OCI-LY7 (cell line): ENCODE measurements around the gene KRTAP5-10. TPM values are rescaled to one million over a fixed set of nuclear protein-coding genes. Genes with fewer than 3 reads are reported as not detected.
"Not testable (repeated sequence)": the region's sequence is repeated elsewhere in the genome, so short reads cannot be mapped to it uniquely, and the experiment has no call there.

Source experiments
- BruUV-seq: library from RNA; stranded (reverse); fragments of 400-500 nt; replicated peaks from 2 replicates; lab custom pipeline; 2021; lab: Mats Ljungman, UMichigan
- CTCF ChIA-PET: fragments of 300-600 bp; sonication (Branson Sonifier 250); formaldehyde crosslinking; loops from one replicate; lab custom pipeline; 2022; ENCODE audit warnings: antibody characterized with exemption; ENCODE audit not compliant: unreplicated experiment; lab: Charles Lee
- POLR2A ChIA-PET: fragments of 300-600 bp; sonication (Branson Sonifier 250); formaldehyde crosslinking; loops from one replicate; lab custom pipeline; 2022; ENCODE audit warnings: antibody characterized with exemption; lab: Charles Lee
- DNase-seq: peaks from one replicate; pipeline ENCODE4 v3.0.0-alpha.2; 2015; ENCODE audit warnings: low spot score
- H2AFZ ChIP-seq: fragments of 200-600 bp; sonication (generic), shearing (Covaris generic); 2 replicates; pipeline ENCODE4 v1.6.1; 2014; ENCODE audit warnings: mild to moderate bottlenecking, antibody characterized with exemption, low read length, moderate library complexity
- H3K27ac ChIP-seq: fragments of 200-600 bp; sonication (generic); 2 replicates; pipeline ENCODE4 v1.5.1; 2014; ENCODE audit warnings: mixed run types, low read depth, mild to moderate bottlenecking, moderate library complexity, low read length, inconsistent platforms; ENCODE audit not compliant: poor library complexity, severe bottlenecking
- H3K36me3 ChIP-seq: fragments of 200-600 bp; sonication (generic); 2 replicates; pipeline ENCODE4 v1.6.1; 2014; ENCODE audit warnings: mild to moderate bottlenecking, antibody characterized with exemption, low read length, moderate library complexity, mixed read lengths; ENCODE audit not compliant: insufficient read depth
- H3K4me1 ChIP-seq: fragments of 200-600 bp; sonication (generic); 2 replicates; pipeline ENCODE4 v1.5.1; 2014; ENCODE audit warnings: mild to moderate bottlenecking, low read length; ENCODE audit not compliant: insufficient read depth, poor library complexity, severe bottlenecking
- H3K4me2 ChIP-seq: fragments of 200-600 bp; sonication (generic); 2 replicates; pipeline ENCODE4 v1.6.1; 2014; ENCODE audit warnings: mild to moderate bottlenecking, low read length
- H3K4me3 ChIP-seq: fragments of 200-600 bp; sonication (generic); 2 replicates; pipeline ENCODE4 v1.5.1; 2014; ENCODE audit warnings: mild to moderate bottlenecking, low read depth, low read length; ENCODE audit not compliant: poor library complexity, severe bottlenecking
- H3K79me2 ChIP-seq: fragments of 200-600 bp; sonication (generic); 2 replicates; pipeline ENCODE4 v1.6.1; 2016; ENCODE audit warnings: low read depth, mild to moderate bottlenecking, low read length, moderate library complexity, mixed read lengths; ENCODE audit not compliant: insufficient read depth
- H3K9me2 ChIP-seq: fragments of 200-600 bp; sonication (generic); 2 replicates; pipeline ENCODE4 v1.6.1; 2016; ENCODE audit warnings: mild to moderate bottlenecking, low read length, mixed read lengths; ENCODE audit not compliant: insufficient read depth
- H3K9me3 ChIP-seq: fragments of 200-600 bp; sonication (generic); 2 replicates; pipeline ENCODE4 v1.6.1; 2014; ENCODE audit warnings: mild to moderate bottlenecking, mixed run types, low read length, mixed read lengths
- H4K20me1 ChIP-seq: fragments of 200-600 bp; sonication (generic); 2 replicates; pipeline ENCODE4 v1.6.1; 2014; ENCODE audit warnings: mild to moderate bottlenecking, antibody characterized with exemption, low read length, moderate library complexity, mixed read lengths; ENCODE audit not compliant: insufficient read depth
- EZH2phosphoT487 ChIP-seq: fragments of 200-600 bp; sonication (generic); IDR thresholded peaks from 2 replicates; pipeline ENCODE4 v1.6.1; 2018; ENCODE audit warnings: low read depth, borderline replicate concordance, mild to moderate bottlenecking, mixed run types, antibody characterized with exemption, low read length, moderate library complexity, mixed read lengths
- intact Hi-C: fragments of 100-400 bp; cut with micrococcal nuclease; formaldehyde crosslinking; loops from one replicate; pipeline ENCODE4 v1.10.0; 2022; ENCODE audit not compliant: unreplicated experiment
- total RNA-seq, 2 experiments: library from RNA; depleted of rRNA in 1 of 2; stranded (reverse); fragments of >200 nt in 1 of 2; shearing (Covaris generic) in 1 of 2; gene quantifications; 2 replicates each; pipeline ENCODE4 v1.2.3, GENCODE V29; 2014 to 2022
- TF ChIP-seq, protein P1 (sequence below): fragments of 200-600 bp; sonication (generic); conservative IDR thresholded peaks from 2 replicates; pipeline ENCODE4 v1.5.1; 2014; ENCODE audit warnings: mild to moderate bottlenecking, antibody characterized with exemption, low read length, moderate library complexity, mixed read lengths

Gene KRTAP5-10
- total RNA-seq, 2 experiments from 2014 or later: not detected

GRCh38 chr11:71568704-71569349 lies 3.5 kb downstream of the KRTAP5-10 start:
- Histone ChIP-seq H3K27ac (no peak overlapping the region), H3K79me2 (no peaks in the 10 kb centered on the region), H3K9me2 (no peaks in the 10 kb centered on the region), H3K4me2 (no peak overlapping the region), H4K20me1 (no peaks in the 10 kb centered on the region), H2AFZ (no peak overlapping the region), H3K36me3 (no peaks in the 10 kb centered on the region), H3K4me3 (no peak overlapping the region), H3K9me3 (no peaks in the 10 kb centered on the region), H3K4me1 (no peaks in the 10 kb centered on the region)
- intact Hi-C loops: no loop called here
- no TSS peak for BruUV-seq
- no peak for DNase-seq
- TF ChIP-seq, protein P1, sequence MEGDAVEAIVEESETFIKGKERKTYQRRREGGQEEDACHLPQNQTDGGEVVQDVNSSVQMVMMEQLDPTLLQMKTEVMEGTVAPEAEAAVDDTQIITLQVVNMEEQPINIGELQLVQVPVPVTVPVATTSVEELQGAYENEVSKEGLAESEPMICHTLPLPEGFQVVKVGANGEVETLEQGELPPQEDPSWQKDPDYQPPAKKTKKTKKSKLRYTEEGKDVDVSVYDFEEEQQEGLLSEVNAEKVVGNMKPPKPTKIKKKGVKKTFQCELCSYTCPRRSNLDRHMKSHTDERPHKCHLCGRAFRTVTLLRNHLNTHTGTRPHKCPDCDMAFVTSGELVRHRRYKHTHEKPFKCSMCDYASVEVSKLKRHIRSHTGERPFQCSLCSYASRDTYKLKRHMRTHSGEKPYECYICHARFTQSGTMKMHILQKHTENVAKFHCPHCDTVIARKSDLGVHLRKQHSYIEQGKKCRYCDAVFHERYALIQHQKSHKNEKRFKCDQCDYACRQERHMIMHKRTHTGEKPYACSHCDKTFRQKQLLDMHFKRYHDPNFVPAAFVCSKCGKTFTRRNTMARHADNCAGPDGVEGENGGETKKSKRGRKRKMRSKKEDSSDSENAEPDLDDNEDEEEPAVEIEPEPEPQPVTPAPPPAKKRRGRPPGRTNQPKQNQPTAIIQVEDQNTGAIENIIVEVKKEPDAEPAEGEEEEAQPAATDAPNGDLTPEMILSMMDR: no peak
- TF ChIP-seq EZH2phosphoT487: no peak
- ChIA-PET POLR2A (no interaction called here), CTCF (no interaction called here)

DNA sequence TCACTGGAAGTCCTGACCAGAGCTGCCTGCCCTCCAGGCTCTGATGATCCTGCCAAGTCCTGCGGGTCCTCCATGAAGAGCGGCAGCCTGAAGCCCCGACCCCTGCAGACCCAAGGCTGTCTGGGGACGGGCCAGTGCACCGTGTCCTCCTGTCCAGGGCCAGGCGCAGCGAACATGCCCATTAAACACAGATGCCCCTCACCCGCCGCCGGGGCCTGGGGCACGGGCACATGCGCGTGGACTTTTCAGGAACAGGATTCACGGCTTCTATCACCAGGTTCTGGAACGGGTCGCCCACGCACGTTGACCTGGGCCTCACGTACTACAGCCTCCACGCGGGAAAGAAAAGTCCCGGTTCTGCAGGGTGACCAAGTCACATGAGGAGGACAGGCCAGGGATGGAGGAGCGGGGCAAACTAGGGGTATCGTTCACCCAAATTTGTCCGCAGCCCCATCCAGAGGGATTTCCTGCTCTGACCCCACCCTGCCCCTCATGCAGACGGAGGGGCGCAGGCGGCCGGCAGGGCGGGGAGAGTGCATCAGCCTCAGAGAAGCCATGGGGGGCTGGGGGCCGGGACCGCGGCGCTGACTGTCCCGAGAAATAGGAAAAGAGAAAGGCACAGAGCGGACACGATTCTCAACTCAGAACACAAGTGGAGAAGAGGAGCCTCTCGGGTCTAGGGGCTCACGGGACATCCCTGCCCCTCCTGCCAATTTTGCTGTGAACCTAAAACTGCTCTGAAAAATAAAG lies 5.9 kb downstream of the KRTAP5-10 start:
- H3K4me3 ChIP-seq, H3K4me2 ChIP-seq, H3K9me3 ChIP-seq, H3K27ac ChIP-seq, H3K4me1 ChIP-seq, BruUV-seq, intact Hi-C loops, CTCF ChIA-PET, H3K9me2 ChIP-seq, H4K20me1 ChIP-seq, DNase-seq, POLR2A ChIA-PET, H2AFZ ChIP-seq, H3K79me2 ChIP-seq, H3K36me3 ChIP-seq: not testable (repeated sequence)

GRCh38 chr11:71572811-71573210 lies 7.4 kb downstream of the KRTAP5-10 start:
- Histone ChIP-seq H3K36me3 (no peaks in the 10 kb centered on the region), H2AFZ (no peak overlapping the region), H3K9me2 (no peaks in the 10 kb centered on the region), H3K4me3 (no peak overlapping the region), H3K9me3 (no peaks in the 10 kb centered on the region), H3K4me2 (no peak overlapping the region), H3K27ac (no peak overlapping the region), H3K79me2 (no peaks in the 10 kb centered on the region), H4K20me1 (no peaks in the 10 kb centered on the region), H3K4me1 (no peaks in the 10 kb centered on the region)
- ChIA-PET CTCF (no interaction called here), POLR2A (no interaction called here)
- no peak for TF ChIP-seq EZH2phosphoT487
- TF ChIP-seq, protein P1: no peak
- no peak for DNase-seq
- intact Hi-C loops: no loop called here
- BruUV-seq: no TSS peak
